Measurements from ENCODE around the gene DCAF7. TPM values are rescaled to one million over a fixed set of nuclear protein-coding genes. Genes with fewer than 3 reads are reported as not detected.

DCAF7 gene
- total RNA-seq, 2 donors from 2014 or later = 29.2 to 29.5 TPM

DNA sequence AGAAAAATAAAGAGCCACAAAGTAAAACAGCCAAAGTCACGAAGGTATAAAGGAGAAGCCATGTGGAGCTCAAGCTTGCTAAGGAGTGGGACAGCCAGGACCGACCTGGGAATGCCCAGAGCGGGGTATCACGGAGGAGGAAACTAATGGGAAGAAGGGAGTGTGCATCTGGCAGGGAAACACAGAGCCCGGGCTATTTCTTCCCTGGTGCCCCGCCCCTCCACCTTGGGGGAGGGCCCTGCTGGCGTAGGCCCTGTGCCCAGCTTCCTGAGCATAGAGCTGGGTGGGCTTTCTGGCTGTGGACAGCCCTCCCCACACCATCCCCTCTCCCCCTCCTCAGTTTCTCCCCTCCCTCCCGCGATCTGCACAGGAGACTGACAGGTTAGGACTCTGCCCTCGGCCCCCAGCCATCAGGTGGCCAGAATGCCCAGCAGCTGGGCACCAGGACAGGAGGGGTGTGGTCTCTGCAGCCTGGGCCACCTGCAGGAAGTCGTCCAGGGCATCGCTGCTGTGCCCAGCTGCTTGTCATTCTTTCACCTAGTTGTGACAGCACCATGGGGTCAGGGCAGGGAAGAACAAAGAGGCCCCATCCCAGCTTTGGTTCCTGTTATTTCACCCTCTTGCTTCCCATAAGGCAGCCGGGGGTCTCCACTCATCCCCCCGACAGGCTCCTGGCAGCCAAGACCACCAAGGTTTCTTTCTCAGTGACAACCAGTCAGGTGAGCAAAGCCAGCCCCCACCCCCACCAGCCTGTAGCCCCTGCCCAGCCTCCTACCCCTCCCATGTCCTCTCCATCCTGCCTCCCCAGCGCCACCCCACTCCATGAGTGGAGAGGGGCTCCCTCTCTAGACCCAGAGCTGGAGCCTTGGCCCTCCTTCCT lies 7.1 kb upstream of the DCAF7 start:
- no peak for TF ChIP-seq CTCF (IDR thresholded peaks at IDR 0.05)
- H3K36me3 ChIP-seq = no peaks in the 10 kb centered on the region
- no peaks in the 10 kb centered on the region for H3K9me3 ChIP-seq
- no peak overlapping the region for H3K4me3 ChIP-seq
- H3K27ac ChIP-seq = no peak overlapping the region
- DNase-seq (ENCODE audit: low spot score) (no peak), ATAC-seq (ENCODE audit: insufficient number of reproducible peaks, low FRiP score, low read depth) (no peak)
- H3K4me1 ChIP-seq (ENCODE audit: control insufficient read depth in 1 of 2, low read depth in 2 of 2) = peaks cover 0 to 3% of the 10 kb centered on the region in 2 donors
- no peaks in the 10 kb centered on the region for H3K27me3 ChIP-seq (replicated peaks; ENCODE audit: insufficient read depth)

DNA sequence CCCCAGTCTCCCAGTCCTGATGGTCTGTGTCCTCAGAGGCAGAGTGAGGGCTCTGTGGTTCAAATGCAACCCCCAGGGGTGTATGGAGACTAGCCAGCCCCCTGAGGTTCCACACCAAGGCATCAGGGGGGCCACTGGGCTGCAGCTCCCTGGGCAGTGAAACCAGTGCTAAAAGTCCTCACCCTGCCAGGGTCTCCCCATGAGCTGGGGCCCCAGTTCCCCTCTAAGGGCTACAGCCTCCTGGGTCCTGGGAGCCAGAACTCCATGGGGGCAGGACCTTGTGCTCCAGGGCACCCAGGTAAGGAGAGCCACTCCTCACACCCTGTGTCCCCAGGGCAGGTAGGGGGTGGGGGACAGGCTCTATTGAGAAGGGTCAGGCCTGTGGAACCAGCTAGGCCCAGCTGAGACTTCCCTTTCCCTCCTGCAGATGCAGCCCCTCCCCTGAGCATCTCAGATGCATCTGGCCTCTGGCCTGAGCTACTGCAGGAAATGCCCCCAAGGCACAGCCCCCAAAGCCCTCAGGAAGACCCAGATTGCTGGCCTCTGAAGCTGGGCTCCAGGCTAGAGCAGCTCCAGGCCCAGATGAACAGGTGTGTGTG lies 6.4 kb upstream of the DCAF7 start:
- H3K36me3 ChIP-seq = no peaks in the 10 kb centered on the region
- no peak overlapping the region for H3K4me3 ChIP-seq
- ATAC-seq (ENCODE audit: insufficient number of reproducible peaks, low FRiP score, low read depth) = no peak
- H3K27ac ChIP-seq = no peak overlapping the region
- DNase-seq (ENCODE audit: low spot score) = no peak
- no peaks in the 10 kb centered on the region for H3K27me3 ChIP-seq (replicated peaks; ENCODE audit: insufficient read depth)
- H3K9me3 ChIP-seq = no peaks in the 10 kb centered on the region
- peaks cover under 1% of the 10 kb centered on the region in 2 donors for H3K4me1 ChIP-seq (ENCODE audit: control insufficient read depth in 1 of 2, low read depth in 2 of 2)
- TF ChIP-seq CTCF (IDR thresholded peaks at IDR 0.05) = no peak

GRCh38 chr17:63544467-63545301 lies 5.6 kb upstream of the DCAF7 start:
- Histone ChIP-seq H3K27me3 (replicated peaks; ENCODE audit: insufficient read depth) (no peaks in the 10 kb centered on the region), H3K27ac (no peak overlapping the region), H3K36me3 (no peaks in the 10 kb centered on the region), H3K4me1 (ENCODE audit: control insufficient read depth in 1 of 2, low read depth in 2 of 2) (peaks cover 7 to 8% of the 10 kb centered on the region in 2 donors), H3K9me3 (no peaks in the 10 kb centered on the region), H3K4me3 (no peak overlapping the region)
- no peak for DNase-seq (ENCODE audit: low spot score)
- TF ChIP-seq CTCF (IDR thresholded peaks at IDR 0.05) = no peak
- no peak for ATAC-seq (ENCODE audit: insufficient number of reproducible peaks, low FRiP score, low read depth)

DNA sequence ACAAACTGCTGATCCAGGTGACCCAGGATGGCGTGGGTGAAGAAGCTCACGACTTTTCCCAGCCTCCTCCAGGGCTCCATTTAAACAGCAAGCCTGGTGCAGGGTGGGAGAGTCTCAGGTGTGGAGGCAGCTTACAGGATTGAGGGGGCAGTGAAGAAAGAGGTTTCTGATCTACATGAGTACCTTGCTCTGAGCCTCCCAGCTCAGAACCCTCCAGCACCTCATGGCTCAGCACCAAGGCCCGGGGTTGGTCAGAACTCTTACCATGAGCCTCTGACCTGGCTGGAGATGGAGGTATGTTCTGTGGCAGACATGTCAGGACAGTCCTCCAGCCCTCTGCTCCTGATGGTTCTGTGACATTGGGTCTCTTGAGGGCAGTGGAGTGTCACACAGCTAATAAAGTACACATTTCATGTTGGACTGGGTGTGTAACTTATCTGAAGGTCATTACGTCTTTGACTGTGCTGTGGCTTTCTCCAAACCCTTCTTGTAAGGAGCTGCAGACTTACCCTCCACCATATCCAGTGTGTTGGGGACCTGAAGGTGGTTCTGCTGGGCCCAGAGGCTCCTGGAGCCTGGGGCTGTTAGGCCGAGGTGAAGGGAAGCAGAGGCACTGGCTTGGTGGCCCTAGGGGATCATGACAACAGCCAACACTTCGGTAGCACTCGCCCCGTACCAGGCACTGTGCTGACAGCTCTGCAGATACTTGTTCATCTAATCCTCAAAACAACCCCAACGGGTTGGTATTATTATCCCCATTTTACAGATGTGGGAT lies 3.8 kb upstream of the DCAF7 start:
- no peaks in the 10 kb centered on the region for H3K9me3 ChIP-seq
- no peak for DNase-seq (ENCODE audit: low spot score)
- H3K36me3 ChIP-seq = no peaks in the 10 kb centered on the region
- no peak for TF ChIP-seq CTCF (IDR thresholded peaks at IDR 0.05)
- H3K4me3 ChIP-seq = no peak overlapping the region
- H3K27ac ChIP-seq = no peak overlapping the region
- H3K4me1 ChIP-seq (ENCODE audit: control insufficient read depth in 1 of 2, low read depth in 2 of 2) = peaks cover 10 to 11% of the 10 kb centered on the region in 2 donors
- no peak for ATAC-seq (ENCODE audit: insufficient number of reproducible peaks, low FRiP score, low read depth)
- no peaks in the 10 kb centered on the region for H3K27me3 ChIP-seq (replicated peaks; ENCODE audit: insufficient read depth)
